HG02884 (cell line): ENCODE measurements around the gene PHC2.

Source experiments
- ATAC-seq: cut with Tn5 transposase; IDR thresholded peaks from one replicate; pipeline ENCODE4 v1.9.1; 2021; ENCODE audit warnings: mild to moderate bottlenecking, moderate library complexity; ENCODE audit not compliant: unreplicated experiment

Gene PHC2

DNA sequence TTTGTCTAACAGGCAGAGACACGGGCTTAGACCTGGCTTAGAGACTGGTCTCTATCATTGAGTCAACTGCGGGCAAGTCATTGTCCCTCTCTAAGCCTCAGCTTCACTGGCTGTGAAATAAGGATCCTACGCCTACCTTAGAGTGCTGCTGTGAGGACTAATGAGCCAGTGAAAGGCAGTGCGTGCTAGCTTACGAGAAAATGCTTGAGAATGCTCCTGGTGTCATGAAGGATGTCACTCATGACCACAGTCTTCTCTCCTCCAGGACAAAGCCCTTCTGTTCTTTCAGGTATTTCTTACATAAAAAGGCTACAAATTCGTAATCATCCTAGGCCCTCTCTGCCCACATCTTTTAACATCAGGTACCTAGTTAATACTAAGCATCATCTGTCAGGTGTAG lies 93.5 kb downstream of the PHC2 start:
- ATAC-seq = no peak

DNA sequence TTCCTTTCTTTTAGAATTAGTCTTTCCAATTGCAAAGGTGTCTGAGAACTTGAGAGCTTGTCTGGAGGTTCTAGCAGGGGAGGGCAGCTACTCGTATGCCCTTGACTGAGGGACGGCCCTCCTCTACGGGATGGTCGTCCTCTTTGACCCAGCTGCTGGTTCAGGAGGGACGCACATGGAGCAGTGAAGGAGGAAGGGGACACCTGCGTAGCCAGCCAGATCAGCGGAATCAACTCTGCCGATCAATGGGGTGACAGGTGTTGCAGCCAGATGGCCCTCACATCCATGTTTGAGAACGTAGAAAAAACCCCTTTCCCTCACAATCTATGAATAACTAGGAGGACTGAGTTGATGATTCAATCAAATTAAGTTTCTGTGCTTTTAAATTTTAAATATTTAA lies 94.3 kb downstream of the PHC2 start:
- no peak for ATAC-seq

DNA sequence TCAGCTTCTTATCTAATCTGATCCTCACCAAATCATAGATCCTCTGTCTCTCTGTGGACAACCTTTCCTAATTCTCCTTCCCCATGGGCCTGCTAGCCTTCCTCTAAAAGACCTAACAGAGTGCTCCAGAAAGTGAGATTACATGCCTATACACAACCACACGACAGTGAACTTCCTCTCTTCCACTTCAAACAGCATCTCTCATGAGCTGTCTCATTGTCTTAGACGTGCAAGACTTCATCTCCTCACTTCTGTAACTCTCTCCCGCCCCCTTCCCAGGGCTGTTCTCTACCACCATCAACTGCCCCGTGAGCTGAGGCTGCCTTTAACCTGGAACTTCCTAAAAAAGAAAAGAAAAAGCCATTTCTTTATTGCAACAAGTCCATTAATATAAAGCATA lies 95.9 kb downstream of the PHC2 start:
- ATAC-seq = no peak

DNA sequence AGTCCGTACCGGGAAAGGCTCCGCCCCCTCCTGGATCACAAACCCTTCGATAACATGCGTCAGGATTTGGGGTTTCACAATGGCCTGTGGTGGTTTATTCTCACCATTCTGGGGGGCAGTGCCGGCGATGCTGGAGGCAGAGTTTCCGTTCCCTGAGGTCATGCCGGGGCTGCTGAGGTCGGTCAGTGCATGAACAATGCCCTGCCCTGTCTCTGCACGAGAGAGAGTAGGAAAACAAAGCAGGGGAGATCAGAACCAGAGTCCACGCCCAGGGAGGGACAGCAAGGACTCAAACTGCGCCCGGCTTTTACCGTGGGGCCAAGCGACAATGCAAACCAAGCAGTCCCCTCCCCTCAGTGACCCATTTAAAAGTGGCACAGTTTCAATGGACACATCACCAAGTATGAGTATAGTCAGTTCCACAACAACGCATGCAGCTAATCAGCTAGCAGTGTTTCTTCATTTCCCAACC lies 96.8 kb downstream of the PHC2 start:
- no peak for ATAC-seq

DNA sequence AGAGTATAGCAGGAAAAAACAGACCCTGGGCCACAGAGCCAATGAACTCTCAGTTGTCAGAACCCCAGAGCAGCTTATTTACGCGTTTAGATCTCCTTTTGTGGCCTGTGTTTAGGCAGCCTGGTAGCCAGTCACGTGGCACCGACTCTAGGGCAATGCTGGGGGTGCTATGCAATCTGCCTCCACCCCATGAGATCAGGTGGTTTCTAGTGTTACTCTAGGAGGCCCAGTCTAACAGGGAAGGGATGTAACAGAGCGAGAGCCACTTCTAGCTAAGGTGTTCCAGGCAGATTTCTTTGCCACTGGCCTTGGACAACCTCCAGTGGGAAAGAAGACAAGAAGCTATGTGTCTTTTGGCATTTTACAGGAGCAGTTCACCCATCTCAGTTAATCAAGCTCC lies 98.0 kb downstream of the PHC2 start:
- ATAC-seq = no peak

DNA sequence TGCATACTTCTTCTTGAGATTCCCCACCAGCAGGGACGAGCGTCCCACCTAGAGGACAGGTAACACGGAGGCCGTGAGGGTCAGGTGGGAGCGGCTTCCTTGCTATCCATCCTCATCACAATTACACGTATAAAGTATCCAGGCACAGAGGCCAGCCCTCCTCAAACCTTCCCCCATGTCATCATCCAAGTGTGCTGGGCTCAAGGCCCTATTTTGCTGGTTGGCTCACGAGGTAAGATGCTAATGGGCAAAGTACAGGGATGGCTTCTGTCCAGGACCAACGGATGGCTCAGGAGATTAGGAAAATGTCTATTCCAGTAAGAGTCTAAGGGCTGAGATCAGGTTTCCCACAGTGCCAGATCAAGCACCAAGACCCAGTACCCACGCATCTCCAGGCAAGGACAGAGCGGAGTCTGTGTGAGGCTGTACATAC lies 98.5 kb downstream of the PHC2 start:
- no peak for ATAC-seq

DNA sequence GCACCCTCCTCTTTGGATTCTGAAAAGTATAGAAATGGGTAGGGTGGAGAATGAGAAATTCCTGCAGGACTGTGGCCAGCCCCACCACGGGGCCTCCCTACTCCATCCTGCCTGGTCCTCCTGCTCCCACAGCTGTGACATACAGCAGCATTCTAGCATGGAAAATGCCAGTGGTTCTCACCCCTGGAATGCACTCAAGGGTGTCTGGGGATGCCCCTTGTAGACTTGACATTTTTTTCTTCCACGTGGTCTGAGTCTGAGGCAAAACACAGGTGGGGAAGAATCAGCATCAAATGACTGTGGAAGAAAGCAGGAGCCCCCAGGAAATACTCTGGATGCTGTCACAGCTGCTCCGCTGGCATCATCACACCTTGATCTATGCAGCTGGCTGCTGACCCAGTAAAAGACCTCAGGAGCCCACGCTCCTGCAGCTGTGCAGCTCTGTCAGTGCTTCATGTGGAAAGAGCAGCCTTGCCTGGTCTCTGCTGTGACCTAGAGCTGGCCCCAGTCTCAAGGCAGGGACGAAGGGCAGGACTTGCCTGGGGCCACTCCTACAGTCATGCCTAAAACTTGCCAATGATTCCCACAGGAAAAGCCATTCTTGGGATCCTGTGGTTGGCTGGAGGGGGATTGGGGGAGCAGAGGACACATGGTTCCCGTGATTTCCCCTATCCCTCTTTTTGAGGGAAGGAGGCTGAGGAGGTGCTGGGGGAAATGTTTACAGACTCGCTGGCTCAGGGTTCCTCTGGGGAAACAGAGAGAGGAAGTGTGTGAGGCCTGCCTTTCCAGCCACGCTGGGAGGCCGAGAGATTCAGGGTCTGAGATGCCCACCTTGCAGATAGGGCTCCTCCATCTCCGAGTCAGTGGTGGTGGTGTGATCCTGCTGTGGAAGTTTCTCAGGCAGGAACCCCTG lies 99.2 kb downstream of the PHC2 start:
- no peak for ATAC-seq

DNA sequence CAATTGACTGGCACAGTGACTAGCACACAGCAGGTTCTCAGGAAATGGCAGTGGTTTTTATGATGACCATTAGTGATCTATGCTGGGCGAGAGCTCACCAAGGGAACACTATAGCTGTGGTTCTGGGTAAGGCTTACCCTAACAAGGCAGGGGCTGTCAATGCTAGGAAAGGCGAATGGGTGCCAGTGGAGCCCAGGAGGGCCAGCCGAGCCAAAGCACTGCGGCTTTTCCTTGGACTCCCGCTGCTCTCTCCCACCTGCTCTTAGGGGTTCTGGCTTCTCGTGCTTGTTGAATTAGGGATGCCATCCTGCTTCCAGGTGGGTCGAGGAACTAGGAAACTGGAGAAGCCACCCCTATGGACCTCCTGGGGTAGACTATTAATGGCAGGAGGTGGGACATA lies 100.0 kb downstream of the PHC2 start:
- no peak for ATAC-seq

DNA sequence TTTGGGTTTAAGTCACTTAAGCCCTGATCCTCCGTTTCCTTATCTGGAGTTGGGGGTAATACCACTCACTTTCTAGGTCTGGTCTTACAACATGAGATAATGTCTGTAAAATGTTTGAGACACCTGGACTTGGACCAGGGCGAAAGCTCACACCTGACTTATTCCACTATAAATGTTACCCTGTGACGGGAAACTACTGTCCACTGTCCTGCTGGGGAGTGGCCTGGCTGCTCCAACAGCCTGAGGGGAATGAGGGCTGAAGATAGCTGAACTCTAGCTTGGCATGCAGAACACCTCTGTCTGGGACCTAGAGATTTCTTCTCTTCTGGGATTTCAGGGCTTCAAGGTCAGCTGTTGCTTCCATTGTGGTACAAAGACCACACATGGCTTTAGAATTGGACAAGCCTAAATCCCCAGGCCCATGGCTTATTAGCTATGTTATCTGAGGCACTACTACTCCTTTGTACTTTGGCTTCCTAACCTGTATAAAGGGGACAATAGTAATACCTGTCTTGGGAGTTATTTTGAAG lies 100.5 kb downstream of the PHC2 start:
- ATAC-seq = no peak

DNA sequence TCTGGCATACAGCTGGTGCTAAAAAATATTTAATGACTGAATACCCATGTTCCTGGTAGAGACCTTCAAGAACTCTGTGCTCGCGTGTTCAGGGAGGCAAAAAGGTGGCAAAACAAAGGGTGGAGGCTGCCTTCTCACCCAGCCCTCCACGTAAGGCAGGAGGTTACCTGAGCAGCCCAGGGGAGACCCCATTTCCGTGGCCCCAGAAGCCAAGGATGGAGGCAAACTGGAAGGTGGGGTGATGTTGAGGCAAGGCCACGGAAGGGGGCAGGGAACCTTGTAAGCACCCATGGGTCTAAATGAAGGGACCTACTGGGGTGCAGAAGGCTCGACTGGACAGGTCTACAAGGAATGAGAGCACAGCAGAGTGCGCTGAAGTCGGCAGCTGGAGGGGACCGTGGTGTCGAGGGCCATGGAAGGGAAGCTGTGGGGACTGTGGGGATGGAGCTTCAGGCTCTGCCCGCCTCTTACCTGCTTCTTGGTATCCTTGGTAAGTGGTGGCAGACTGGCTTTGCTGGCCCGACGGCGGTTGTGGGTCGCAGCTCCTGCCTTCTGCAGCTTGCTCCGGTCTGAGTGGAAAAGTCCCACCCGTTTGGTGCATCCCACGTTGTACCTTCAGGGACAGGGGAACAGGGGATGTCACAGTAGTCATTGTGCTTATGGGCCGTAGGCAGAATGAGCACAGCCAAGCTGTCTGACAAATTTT lies 101.1 kb downstream of the PHC2 start:
- no peak for ATAC-seq

DNA sequence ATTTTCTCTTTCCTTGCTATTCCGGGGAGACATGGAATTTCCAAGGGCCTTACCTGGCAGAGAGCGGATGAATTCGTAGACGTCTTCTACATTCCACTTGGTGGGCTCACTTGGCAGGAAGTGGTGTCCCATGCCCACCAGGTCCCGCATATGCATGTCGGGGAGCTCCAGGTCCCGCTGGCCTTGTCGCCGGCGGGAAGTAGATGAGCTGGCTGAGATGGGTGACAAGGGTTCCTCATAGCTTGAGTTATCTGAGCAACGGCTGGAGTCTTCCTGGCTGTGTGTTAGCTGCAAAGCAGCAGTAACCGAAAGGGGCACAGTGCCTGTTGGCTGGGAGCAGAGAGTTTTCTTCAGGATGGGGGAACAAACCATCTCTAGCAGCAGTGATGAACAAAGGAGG lies 102.1 kb downstream of the PHC2 start:
- ATAC-seq = no peak

DNA sequence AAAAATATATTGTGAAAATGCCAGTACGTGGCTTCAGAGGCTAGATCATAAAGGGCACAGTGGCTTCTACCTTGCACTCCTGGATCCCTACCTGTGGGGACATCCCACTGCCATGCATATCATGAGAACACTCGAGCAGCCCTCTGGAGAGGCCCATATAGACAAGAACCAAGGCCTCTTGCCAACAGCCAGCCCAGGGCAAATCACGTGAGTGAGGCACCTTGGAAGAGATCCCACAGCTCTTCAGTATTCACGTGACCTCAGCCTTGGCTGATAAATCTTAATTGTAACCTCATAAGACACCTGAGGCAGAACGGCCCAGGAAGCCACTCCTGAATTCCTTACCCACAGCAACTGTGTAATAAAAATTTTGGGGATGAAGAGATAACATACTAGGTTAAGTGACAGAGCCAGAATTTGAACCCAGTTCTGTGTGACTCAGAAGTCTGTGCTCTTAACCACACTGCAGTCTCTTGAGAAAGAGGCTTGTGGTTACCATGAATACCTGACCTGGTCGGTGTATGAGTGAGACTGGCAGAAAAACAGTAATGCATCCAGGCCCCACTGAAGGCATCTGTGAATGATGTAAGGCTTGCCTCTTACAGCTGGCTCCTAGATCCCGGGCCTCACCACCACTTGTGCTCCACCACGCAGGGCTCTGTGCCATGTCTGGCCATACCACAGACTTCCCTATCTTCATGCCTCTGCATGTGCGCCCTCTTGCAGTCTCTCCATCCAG lies 103.1 kb downstream of the PHC2 start:
- no peak for ATAC-seq

DNA sequence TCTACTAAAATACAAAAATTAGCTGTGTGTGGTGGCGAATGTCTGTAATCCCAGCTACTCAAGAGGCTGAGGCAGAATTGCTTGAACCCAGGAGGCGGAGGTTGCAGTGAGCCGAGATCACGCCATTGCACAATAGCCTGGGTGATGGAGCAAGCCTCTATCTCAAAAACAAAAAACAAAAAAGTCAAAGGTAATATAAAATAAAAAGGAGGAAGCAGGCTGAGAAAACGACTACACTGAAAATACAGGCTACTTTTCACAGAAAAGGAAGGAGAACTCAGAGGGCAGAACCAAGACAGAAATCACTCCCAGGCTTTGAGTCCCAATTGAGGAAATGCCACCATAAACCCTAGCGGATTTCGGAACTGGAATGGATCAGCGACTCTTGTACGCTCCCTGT lies 104.1 kb downstream of the PHC2 start:
- no peak for ATAC-seq

DNA sequence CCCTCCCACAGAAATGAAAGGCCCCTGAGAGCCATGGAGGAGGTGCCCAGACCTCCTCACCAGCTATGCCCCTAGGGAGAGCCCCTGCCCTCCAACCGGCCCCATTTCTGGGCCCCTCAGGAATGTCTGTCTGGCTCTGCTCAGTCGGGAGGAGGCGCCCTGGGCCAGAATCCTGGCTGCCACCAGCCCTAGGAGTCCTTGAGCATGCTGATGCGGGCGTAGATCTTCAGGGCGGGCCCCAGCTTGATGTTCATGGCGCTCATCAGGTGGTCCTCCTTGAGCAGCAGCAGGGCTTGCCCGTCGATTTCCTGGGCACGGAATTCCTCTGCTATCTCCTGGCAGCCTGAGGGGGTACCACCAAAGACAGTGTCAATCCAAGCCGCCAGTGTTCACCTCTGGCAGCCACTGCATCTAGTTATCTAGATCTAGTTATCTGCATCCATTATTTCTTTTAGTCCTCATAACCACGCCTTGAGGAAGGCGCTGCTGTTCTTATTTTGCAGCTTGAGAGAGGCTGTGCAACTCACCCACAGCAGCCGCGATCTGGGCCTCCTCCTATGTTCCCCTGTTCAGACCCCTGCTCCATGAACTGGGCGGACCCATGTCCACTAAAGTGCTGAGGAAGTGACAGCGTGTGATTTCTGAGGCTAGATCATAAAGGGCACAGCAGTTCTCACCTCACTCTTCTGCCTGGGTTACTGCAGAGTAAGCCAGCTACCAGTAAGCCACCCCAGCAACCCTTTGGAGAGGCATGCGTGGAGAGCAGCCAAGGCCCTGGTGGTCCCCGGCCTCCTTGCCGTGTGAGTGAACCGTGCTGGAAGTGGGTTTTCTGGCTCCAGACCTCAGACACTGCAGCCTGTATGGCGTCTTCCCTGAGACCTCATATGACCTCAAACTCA lies 106.0 kb downstream of the PHC2 start:
- no peak for ATAC-seq

DNA sequence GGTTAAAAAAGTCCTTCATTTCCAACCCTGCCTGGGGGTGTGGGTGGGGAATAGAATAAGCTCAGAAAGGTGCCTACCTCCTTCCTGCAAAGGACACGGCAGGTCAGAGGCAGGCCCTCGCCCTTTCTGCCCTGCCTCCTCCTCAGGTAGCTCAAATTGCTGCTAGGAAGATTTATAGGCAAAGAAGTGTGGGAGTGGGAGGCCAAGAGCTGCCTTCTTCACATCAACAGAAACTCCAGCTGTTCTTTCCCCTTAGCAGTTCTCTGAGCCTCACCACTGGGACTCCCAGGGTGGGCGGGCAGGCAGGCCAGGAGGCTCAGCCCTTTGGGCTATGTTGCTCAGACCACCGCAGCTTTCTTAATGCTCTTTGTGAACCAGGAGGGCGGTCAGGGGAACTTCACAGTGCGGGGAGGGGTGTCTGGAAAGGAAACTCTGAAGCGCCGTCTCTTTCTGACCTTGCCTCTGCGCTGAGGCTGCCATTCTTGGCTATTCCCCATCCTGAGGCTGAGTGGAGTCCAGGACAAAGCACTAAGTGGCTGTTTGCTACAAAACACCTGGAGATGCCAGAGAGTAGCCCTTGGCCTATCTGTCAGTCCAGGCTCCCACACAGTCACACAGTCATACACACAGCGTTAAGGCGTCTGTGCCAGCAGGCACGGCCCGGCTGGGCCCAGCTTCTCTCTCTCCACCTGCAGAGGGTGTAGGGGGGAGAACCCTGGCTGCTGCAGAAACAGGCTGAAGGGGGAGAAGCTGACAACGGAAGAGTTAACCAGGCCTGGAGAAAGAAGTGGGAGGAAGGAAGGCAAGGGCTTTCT lies 107.0 kb downstream of the PHC2 start:
- no peak for ATAC-seq

DNA sequence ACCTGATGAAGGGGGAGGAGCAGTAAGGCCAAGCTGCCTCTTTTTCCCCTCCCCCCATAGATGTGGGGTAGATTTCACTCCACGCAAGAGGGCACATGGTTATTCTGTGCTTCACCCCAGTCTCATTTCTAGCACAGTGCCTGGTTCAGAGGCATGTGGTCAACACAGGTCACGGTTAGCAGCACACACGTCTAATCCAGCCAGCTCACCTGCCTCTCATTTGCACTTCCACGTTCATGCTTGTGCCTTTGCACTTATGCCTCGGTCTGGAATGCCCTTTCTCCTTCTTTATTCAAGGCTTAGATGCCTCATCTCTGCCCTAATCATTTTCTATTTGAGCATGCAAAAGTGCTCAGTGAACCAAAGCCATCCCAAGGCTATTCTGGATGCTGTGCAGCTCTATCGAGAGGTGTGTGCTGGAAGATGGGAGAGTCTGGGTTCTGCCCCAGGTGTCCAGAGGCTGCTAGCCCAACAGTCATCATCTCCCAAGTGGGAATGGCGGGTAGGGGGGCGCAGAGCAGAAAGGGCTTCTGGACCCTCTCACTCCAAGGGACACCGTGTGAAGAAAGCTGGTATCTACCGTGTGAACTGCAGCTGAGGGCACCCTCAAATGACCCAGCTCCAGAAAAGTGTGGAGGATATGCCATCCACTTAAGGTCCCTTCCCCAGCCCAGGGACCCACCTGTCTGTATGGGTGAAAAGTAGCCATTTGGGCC lies 107.9 kb downstream of the PHC2 start:
- ATAC-seq = no peak

DNA sequence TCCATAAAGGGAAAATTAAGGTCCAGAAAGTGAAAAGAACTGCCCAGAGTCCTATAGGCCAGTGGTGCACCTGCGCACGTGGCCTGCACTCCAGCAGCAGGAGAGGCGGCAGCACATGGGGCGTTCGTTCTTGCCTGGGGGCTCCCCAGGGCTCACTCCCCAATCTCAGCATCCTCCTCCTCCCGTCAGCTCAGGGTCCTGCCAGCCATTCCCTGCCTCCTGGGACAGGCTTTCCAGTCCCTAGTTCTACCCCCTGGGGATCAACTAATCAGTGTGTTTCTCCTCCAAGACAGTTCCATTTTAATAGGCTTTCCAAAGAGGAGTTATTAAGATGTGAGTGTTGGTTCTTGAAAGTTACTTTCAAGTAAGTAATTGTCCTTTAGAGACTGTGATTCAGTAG lies 108.8 kb downstream of the PHC2 start:
- ATAC-seq = no peak

DNA sequence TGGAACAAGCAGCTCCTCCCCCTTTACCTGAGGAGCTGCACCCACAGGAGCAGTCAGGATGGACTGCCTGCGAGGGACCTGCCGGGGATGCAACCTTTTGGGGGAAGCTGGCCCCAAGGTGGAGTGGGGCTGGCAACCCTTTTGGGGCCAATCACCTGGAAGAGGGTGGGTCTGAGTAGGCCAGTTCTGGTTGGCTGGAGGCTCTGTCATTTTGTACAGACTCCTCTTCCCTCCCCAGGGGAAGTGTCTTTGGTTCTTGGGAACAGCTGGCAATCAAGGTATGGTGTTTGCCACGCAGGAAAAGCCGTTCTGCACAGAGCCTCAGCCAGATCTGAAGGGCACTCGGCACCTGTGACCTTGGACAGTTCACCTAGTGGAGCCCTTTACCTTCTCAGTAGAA lies 109.7 kb downstream of the PHC2 start:
- no peak for ATAC-seq
